Measurements from ENCODE around the gene RBM39.
"Not testable (repeated sequence)": the region's sequence is repeated elsewhere in the genome, so short reads cannot be mapped to it uniquely, and the experiment has no call there.

The RBM39 gene

DNA sequence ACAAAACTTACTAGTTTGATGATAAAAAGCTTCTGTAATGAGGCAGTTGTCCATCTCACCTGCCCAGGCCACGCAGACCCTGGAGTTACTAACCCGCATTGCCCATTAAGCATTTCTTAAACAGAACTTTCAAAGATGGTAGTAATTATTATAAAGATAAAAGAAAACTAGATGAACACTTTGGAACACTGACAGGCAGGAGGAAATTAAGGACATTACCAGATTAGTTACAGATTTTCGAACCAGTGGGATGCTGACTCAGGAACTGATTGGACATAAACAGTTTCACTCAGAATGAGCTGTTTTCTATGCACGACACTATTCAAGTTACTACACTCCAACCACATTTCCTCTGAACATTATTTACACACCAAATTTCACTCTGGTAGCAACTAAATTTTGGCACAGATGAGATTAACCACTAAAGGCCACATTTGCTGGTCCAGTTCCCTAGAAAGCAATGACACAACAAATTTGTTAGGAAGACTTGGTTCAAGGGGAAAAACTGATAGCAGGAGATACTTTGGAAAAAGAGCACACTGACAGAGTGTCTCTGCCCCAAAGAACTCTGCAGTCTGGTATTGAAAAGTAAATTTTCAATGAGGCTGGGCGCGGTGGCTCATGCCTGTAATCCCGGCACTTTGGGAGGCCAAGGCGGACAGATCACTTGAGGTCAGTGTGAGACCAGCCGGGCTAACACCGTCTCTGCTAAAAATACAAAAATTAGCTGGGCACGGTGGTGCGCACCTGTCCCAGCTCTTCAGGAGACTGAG, 39.8 kb downstream of the RBM39 start:
- Mint-ChIP-seq H3K27me3 (ENCODE audit: low read depth) (no peaks in the 10 kb centered on the region), H3K4me3 (peak overlapping the region; percentile 21), H3K9me3 (no peaks in the 10 kb centered on the region), H3K36me3 (ENCODE audit: low read depth) (peaks cover 63% of the 10 kb centered on the region), H3K27ac (peak overlapping the region; percentile 41), H3K4me1 (ENCODE audit: low read depth) (peaks cover 44% of the 10 kb centered on the region)
- no peak for DNase-seq (ENCODE audit: low spot score)

DNA sequence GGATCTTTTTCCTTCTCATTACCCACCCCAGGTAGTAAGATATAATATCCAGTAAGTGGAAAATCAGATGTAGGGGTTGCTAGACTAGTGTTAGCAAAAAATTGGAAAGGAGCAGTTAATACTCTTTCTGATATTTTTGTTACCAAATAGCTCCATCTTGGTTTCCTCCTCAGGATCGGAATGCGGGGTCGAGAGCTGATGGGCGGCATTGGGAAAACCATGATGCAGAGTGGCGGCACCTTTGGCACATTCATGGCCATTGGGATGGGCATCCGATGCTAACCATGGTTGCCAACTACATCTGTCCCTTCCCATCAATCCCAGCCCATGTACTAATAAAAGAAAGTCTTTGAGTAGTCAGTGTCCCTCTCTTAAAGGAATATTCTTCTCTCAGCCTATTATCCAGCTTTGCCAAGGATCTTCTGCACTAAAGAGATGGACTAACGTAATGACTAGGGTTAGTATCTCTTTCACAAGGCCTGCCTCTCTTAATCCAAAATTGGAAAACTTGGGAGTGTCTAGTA, 41.4 kb downstream of the RBM39 start:
- H3K4me1 Mint-ChIP-seq (ENCODE audit: low read depth) = peaks cover 43% of the 10 kb centered on the region
- no peaks in the 10 kb centered on the region for H3K9me3 Mint-ChIP-seq

DNA sequence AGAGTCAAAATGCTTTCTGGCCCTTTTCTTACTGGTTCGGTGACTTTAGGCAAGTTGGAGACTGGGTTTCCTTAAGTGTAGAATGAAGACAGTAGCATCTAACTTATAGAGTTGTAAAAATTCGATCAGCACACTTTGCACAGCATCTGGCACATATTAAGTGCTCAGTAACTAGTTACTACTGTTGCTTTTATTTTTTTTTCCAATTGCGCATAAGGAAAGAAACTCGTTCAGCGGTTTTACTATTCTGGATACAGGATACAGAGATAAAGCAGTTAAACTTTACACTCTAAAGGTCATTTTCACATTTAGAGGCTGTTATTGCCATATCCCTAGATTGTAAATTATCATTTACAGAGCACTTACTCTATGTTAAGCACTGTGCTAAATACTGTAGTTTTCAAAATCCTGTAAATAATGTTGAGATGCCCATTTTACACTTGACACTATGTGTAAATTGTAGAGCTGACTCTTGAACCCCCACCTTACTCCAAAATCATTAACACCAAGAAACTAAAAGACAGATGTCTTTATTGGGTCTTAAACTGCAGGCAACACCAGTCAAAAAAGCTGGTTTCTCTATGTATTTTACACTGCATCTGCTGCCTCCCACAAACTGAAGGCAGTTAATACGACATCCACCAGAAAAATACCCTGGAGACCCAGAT, 42.0 kb downstream of the RBM39 start:
- Mint-ChIP-seq H3K36me3 (ENCODE audit: low read depth) (peaks cover 61% of the 10 kb centered on the region), H3K27me3 (ENCODE audit: low read depth) (no peaks in the 10 kb centered on the region), H3K27ac (peak overlapping the region; percentile 95), H3K4me3 (peak overlapping the region; percentile 95), H3K9me3 (no peaks in the 10 kb centered on the region), H3K4me1 (ENCODE audit: low read depth) (peaks cover 43% of the 10 kb centered on the region)
- DNase-seq (ENCODE audit: low spot score) = no peak

More for the DNA sequence above, 41.4 kb downstream of the RBM39 start:
- peak overlapping the region; percentile 95 for H3K27ac Mint-ChIP-seq
- peaks cover 58% of the 10 kb centered on the region for H3K36me3 Mint-ChIP-seq (ENCODE audit: low read depth)
- no peaks in the 10 kb centered on the region for H3K27me3 Mint-ChIP-seq (ENCODE audit: low read depth)
- no peak for DNase-seq (ENCODE audit: low spot score)
- H3K4me3 Mint-ChIP-seq = peak overlapping the region; percentile 95

DNA sequence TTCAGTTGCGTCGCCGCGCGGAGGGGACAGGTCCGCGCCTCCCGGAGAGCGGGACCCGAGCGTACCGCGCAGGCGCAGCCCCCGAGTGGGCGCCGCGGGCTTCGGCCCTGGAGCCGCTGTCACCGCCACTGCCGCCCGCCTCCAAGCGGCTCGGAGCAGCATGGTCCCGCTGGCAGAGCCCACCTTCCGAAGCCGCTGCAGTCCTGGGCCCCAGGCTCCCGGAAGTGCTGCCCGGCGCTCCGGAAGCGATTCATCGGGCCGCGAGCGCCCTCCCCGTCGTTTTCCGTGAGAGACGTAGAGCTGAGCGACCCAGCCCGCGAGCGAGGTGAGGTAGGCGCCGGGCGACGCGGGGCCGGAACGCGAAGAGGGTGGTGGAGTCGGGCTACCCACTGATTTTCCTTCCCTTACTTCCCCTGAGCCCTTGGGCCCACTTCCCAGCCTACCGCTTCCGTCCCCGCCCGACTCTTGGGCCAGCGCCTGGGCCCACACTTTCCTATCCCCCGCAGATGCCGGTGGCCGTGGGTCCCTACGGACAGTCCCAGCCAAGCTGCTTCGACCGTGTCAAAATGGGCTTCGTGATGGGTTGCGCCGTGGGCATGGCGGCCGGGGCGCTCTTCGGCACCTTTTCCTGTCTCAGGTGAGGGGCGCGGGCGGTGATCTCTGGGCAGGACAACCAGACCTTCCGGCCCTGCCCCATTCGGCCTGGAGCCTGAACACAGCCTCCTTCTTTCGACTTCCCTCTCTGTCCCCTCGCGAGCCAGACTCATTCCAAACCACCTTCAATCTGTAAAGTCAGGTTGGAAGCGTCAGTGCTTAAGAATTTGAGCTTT, 42.7 kb downstream of the RBM39 start, which contains the start of the genes NFS1 and ROMO1:
NFS1 (minus strand) TSS at position 226 of the 830 bp plus-strand sequence; CDS start at position 162, 64 bp downstream.
ROMO1 (plus strand) TSS at position 279 of the 830 bp plus-strand sequence; CDS start at position 507, 228 bp downstream.
- H3K36me3 Mint-ChIP-seq (ENCODE audit: low read depth) = peaks cover 55% of the 10 kb centered on the region
- peak within 1 kb of the TSS; percentile 95 for H3K4me3 Mint-ChIP-seq
- DNase-seq (ENCODE audit: low spot score) = peak; percentile 83
- H3K27ac Mint-ChIP-seq = peak within 1 kb of the TSS; percentile 95
- no peaks in the 10 kb centered on the region for H3K27me3 Mint-ChIP-seq (ENCODE audit: low read depth)
- H3K9me3 Mint-ChIP-seq = no peaks in the 10 kb centered on the region
- peaks cover 40% of the 10 kb centered on the region for H3K4me1 Mint-ChIP-seq (ENCODE audit: low read depth)

DNA sequence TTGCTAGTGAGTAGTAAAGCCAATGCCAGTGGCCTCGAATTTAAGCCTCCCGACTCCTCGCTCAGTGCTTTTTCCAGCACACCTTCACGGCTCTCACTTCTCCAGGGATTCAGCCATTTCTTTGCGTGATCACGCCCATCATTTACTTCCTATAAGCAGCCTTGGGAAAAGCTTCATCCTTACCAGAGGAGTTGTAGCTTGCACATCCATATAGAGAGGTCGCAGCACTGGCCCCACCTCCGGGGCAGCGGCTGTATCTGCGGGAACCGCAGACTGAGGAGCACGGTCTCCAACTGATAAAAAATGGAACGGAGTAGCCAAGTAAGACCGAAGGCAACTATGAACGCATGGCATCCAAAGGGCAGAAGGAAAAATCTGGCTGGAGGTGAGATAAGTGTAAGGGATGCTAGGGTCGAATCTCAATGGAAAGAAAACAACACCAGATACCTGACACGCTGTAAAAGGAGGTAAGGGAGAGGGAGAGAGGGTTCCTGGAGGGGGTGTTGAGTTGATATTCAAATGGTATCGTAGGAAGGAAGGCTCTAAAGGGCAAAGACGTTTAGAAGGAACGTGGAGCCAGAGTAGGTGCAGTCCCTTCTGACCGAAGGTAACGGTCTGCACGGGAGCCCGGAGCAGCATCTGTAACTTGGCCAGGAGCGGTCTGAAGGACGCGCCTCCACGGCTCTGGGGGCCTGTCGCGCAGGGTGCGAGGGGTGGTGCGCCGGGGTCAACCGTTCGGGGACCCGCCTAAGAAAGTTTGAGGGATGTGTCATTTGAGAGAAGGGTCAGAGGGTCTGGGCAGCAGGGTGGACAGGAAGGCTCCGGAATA, 43.5 kb downstream of the RBM39 start:
- DNase-seq (ENCODE audit: low spot score) = no peak
- Mint-ChIP-seq H3K9me3 (no peaks in the 10 kb centered on the region), H3K27me3 (ENCODE audit: low read depth) (no peaks in the 10 kb centered on the region), H3K36me3 (ENCODE audit: low read depth) (peaks cover 47% of the 10 kb centered on the region), H3K4me1 (ENCODE audit: low read depth) (peaks cover 36% of the 10 kb centered on the region), H3K4me3 (peak overlapping the region; percentile 95), H3K27ac (peak overlapping the region; percentile 94)

DNA sequence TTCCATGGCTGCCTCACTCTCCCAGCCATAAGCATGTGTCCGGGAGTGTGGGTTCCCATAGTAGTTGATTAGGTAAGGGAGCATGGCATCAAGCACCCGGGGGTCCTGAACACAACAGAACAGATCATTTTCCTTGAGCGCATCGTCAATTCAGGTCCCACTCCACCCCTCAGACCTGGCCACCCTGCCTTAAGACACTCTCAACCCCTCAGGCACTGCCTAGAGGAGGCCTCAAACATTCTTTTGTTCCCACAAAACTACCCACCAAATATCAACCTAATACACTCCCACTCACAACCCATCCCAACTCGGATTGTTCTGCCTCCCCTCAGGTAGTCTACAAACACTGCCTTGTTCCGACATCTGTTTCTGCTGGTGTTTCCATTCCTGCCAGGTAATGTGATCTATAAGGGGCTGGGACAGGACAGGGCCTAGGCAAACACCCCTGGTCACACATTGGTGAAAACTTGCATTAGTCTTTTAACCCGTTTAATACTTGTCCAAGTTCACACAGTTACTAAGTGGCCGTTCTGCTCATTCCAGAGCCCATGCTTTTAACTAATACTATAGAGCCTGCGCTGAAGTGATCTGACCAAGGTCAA, 44.3 kb downstream of the RBM39 start:
- no peaks in the 10 kb centered on the region for H3K27me3 Mint-ChIP-seq (ENCODE audit: low read depth)
- peaks cover 42% of the 10 kb centered on the region for H3K36me3 Mint-ChIP-seq (ENCODE audit: low read depth)
- peak overlapping the region; percentile 95 for H3K4me3 Mint-ChIP-seq
- H3K9me3 Mint-ChIP-seq = no peaks in the 10 kb centered on the region
- no peak for DNase-seq (ENCODE audit: low spot score)
- H3K4me1 Mint-ChIP-seq (ENCODE audit: low read depth) = peaks cover 34% of the 10 kb centered on the region
- H3K27ac Mint-ChIP-seq = peak overlapping the region; percentile 61

DNA sequence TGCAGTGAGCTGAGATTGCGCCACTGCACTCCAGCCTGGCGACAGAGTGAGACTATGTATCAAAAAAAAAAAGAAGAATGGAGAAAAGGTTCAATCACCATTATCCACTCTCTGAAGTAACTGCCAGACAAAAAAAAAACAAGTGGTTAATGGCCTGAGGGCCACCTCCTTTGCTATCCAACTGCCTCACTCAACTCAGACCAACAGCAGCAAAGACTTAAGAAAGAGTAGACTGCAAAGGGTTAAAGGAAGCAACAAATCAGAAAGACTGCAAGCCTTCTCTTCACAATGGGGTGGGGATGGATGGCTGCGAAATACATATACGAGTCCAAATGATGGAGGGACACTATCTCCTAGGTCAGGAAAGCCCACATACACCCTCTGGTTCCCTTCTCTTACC, 46.1 kb downstream of the RBM39 start:
- no peaks in the 10 kb centered on the region for H3K27me3 Mint-ChIP-seq (ENCODE audit: low read depth)
- H3K4me3 Mint-ChIP-seq = no peak overlapping the region
- H3K4me1 Mint-ChIP-seq (ENCODE audit: low read depth) = peaks cover 29% of the 10 kb centered on the region
- H3K27ac Mint-ChIP-seq = no peak overlapping the region
- H3K9me3 Mint-ChIP-seq = no peaks in the 10 kb centered on the region
- no peak for DNase-seq (ENCODE audit: low spot score)
- H3K36me3 Mint-ChIP-seq (ENCODE audit: low read depth) = peaks cover 32% of the 10 kb centered on the region

DNA sequence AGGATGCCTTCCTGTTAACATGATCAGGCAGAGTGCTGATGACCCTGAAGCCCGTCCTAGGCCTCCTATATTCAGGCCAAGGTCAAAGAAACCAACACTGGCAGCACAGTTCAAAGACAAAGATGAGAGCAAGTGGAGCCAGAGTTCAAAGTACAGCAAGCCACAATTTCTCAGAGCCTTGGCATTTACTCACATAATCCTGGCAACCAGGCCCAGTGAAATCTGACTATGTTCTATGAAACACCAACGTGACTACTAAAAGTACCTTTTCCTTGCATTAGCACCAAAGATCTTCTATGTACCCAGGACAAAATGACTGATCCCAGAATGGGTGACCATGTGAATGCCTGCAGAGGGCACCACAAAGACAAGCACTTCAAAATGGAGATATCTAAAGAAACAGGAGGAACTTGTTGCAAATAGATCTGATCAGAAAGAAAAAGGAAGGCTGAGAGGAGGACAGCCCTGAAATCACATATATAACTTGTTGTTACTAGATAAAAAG, 46.8 kb downstream of the RBM39 start:
- H3K36me3 Mint-ChIP-seq (ENCODE audit: low read depth) = peaks cover 33% of the 10 kb centered on the region
- no peaks in the 10 kb centered on the region for H3K27me3 Mint-ChIP-seq (ENCODE audit: low read depth)
- H3K4me1 Mint-ChIP-seq (ENCODE audit: low read depth) = peaks cover 23% of the 10 kb centered on the region
- H3K9me3 Mint-ChIP-seq = no peaks in the 10 kb centered on the region
- H3K27ac Mint-ChIP-seq = no peak overlapping the region
- no peak for DNase-seq (ENCODE audit: low spot score)
- no peak overlapping the region for H3K4me3 Mint-ChIP-seq

DNA sequence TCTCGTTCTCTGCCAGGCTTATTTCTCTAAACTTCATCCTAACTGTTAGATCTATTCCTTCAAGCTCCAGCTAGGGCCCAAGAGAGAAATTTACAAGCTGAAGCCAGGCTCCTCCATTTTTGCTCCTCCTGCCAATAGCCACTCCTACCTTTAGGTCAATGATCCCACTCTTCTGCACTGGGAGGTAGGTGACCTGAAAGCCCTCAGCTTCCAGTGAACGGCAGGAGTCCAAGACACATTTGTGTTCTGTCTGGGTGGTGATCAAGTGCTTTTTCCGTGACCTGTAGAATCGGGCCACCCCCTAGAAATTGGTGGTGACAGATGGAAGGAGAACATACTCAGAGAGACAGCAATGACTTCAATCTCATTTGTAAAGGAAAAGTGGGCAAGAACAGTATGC, 51.8 kb downstream of the RBM39 start:
- Mint-ChIP-seq H3K27ac (no peak overlapping the region), H3K9me3 (no peaks in the 10 kb centered on the region), H3K4me1 (ENCODE audit: low read depth) (no peaks in the 10 kb centered on the region), H3K27me3 (ENCODE audit: low read depth) (no peaks in the 10 kb centered on the region), H3K36me3 (ENCODE audit: low read depth) (peaks cover 31% of the 10 kb centered on the region), H3K4me3 (no peak overlapping the region)
- no peak for DNase-seq (ENCODE audit: low spot score)

DNA sequence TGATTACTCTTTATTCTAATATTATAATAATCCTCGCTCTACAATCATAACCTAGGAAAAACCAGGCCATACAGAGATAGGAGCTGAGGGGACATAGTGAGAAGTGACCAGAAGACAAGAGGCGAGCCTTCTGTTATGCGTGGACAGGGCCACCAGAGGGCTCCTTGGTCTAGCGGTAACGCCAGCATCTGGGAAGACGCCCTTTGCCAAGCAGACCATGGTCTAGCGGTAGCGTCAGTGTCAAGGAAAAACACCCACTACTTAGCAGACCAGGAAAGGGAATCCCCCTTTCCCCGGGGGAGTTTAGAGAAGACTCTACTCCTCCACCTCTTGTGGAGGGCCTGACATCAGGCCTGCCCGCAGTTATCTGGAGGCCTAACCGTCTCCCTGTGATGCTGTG, 55.2 kb downstream of the RBM39 start:
- H3K4me1 Mint-ChIP-seq (ENCODE audit: low read depth); H3K9me3 Mint-ChIP-seq; H3K4me3 Mint-ChIP-seq; H3K27ac Mint-ChIP-seq; H3K27me3 Mint-ChIP-seq (ENCODE audit: low read depth); DNase-seq (ENCODE audit: low spot score): not testable (repeated sequence)
- peaks cover 29% of the 10 kb centered on the region for H3K36me3 Mint-ChIP-seq (ENCODE audit: low read depth)

DNA sequence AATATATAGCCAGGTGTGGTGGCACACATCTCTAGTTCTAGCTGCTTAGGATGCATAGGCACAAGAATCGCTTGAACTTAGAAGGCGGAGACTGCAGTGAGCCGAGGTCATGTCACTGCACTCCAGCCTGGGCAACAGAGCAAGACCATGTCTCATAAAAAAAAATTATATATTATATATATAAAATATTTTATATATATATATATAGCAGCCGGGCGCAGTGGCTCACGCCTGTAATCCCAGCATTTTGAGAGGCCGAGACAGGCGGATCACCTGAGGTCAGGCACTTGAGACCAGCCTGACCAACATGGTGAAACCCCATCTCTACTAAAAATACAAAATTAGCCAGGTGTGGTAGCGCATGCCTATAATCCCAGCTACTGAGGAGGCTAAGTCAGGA, 56.7 kb downstream of the RBM39 start:
- not testable (repeated sequence) for H3K4me3 Mint-ChIP-seq; DNase-seq (ENCODE audit: low spot score); H3K4me1 Mint-ChIP-seq (ENCODE audit: low read depth); H3K27ac Mint-ChIP-seq; H3K27me3 Mint-ChIP-seq (ENCODE audit: low read depth); H3K9me3 Mint-ChIP-seq
- H3K36me3 Mint-ChIP-seq (ENCODE audit: low read depth) = peaks cover 30% of the 10 kb centered on the region

DNA sequence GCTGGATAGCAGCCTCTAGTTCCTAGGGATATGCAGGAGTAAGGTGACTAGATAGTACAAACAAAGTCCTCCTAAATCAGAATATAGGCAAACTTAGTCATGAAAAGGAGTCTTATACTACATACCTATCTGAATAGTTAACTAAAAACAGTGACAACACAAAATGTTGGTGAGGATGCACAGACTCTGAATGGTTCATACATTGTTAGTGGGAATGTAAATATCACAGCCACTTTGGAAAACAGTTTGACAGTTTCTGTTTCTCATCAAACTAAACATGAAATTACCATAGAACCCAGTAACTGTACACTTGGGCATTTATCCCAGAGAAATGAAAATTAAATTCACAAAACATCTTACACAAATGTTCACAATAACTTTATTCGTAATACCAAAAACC, 60.1 kb downstream of the RBM39 start:
- Mint-ChIP-seq H3K9me3 (no peaks in the 10 kb centered on the region), H3K27me3 (ENCODE audit: low read depth) (no peaks in the 10 kb centered on the region), H3K27ac (no peak overlapping the region), H3K36me3 (ENCODE audit: low read depth) (peaks cover 12% of the 10 kb centered on the region), H3K4me1 (ENCODE audit: low read depth) (peaks cover 4% of the 10 kb centered on the region), H3K4me3 (no peak overlapping the region)
- no peak for DNase-seq (ENCODE audit: low spot score)
